ENCODE measurements around the gene UPK1B. TPM values are rescaled to one million over a fixed set of nuclear protein-coding genes. Genes with fewer than 3 reads are reported as not detected.

UPK1B gene
- total RNA-seq, 1 experiment from 2014 or later, result 0.42 TPM

DNA sequence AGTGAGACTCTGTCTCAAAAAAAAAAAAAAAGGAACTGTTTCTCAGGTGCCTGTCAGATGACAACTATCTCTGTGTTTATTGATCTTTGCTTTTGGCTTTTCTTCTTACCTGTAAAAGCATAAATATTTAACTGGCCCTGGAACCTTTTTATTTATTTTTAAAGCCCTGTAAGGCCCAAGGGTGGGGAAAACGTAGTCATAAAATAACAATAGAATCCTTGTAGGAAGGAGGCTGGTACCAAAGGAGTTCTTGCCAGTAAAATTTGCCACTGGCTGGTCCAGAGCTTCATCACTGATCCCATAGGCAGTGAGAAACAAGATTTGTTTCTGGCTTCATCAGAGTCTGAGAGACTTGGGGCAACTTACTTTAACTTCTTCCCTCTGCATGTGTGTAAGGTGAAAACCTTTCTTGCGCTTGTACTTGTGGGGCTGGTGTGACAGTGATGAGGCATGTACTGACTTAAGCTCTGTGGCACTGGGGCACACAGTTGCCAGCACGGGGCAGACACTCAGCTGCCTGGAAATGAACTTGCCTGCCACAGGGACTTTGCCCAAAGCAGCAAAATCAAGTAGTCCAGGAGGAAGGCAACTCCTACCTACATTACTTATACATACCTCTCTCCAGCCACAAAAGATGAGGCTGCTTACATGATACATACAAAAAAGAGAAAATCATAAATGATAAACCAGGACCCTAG is 47.7 kb downstream of the UPK1B start:
- ATAC-seq (no peak), DNase-seq (ENCODE audit: low spot score) (no peak)
- H3K27ac Mint-ChIP-seq, result no peak overlapping the region; the same call in 1 of the 2 replicates
- H3K36me3 Mint-ChIP-seq, result peaks cover 57% of the 10 kb centered on the region
- H3K9me3 Mint-ChIP-seq, result no peaks in the 10 kb centered on the region
- POLR2A ChIA-PET, result no interaction called here
- H3K27me3 Mint-ChIP-seq (ENCODE audit: low read depth), result no peaks in the 10 kb centered on the region
- H3K4me3 Mint-ChIP-seq, result no peak overlapping the region
- CTCF ChIA-PET, result no interaction called here
- H3K4me1 Mint-ChIP-seq, result no peaks in the 10 kb centered on the region
- TF ChIP-seq, protein P1, sequence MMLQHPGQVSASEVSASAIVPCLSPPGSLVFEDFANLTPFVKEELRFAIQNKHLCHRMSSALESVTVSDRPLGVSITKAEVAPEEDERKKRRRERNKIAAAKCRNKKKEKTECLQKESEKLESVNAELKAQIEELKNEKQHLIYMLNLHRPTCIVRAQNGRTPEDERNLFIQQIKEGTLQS (CRISPR knock-in tag; conservative IDR thresholded peaks at IDR 0.05), result no peak
- TF ChIP-seq, protein P2, sequence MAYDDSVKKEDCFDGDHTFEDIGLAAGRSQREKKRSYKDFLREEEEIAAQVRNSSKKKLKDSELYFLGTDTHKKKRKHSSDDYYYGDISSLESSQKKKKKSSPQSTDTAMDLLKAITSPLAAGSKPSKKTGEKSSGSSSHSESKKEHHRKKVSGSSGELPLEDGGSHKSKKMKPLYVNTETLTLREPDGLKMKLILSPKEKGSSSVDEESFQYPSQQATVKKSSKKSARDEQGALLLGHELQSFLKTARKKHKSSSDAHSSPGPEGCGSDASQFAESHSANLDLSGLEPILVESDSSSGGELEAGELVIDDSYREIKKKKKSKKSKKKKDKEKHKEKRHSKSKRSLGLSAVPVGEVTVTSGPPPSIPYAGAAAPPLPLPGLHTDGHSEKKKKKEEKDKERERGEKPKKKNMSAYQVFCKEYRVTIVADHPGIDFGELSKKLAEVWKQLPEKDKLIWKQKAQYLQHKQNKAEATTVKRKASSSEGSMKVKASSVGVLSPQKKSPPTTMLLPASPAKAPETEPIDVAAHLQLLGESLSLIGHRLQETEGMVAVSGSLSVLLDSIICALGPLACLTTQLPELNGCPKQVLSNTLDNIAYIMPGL (CRISPR knock-in tag; IDR thresholded peaks at IDR 0.05), result no peak
- TF ChIP-seq NFE2L1 (CRISPR knock-in tag; IDR thresholded peaks at IDR 0.05) (no peak), TP53 (CRISPR knock-in tag; IDR thresholded peaks at IDR 0.05) (no peak)

DNA sequence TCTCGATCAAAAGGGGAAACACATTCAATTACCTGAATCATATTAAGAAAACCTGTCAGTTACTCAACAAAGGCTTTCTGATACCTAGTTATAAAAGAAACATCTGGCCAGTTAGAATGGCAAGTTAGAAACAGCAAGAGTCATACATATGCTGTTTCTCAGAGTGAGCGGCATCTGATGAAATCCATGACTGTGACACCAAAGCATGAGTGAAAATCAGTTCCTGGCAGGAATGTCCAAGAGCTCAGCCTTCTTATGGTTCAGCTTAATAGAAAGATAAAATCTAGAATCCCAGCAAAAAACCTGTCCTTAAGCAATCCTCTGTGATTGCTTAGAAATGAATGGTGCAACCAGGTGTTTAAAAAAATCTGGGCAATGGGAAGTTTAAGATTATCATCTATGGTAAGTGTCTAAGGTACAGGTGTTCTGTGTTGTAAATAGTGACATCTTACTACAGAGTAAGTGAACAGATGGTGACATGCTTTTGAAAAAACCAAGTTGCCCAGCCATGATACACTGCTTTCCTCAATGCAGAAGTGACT is 48.5 kb downstream of the UPK1B start:
- no peak overlapping the region for H3K27ac Mint-ChIP-seq
- POLR2A ChIA-PET, result no interaction called here
- ATAC-seq, result no peak
- no peak overlapping the region for H3K4me3 Mint-ChIP-seq
- CTCF ChIA-PET, result no interaction called here
- H3K36me3 Mint-ChIP-seq, result peaks cover 62% of the 10 kb centered on the region
- no peaks in the 10 kb centered on the region for H3K27me3 Mint-ChIP-seq (ENCODE audit: low read depth)
- DNase-seq (ENCODE audit: low spot score), result no peak
- H3K9me3 Mint-ChIP-seq, result no peaks in the 10 kb centered on the region
- H3K4me1 Mint-ChIP-seq, result no peaks in the 10 kb centered on the region
- TF ChIP-seq NR2C2 (CRISPR knock-in tag; IDR thresholded peaks at IDR 0.05) (no peak), ZNF219 (CRISPR knock-in tag; IDR thresholded peaks at IDR 0.05; ENCODE audit: borderline replicate concordance) (no peak), KAT7 (CRISPR knock-in tag; IDR thresholded peaks at IDR 0.05; ENCODE audit: borderline replicate concordance) (no peak), SP1 (CRISPR knock-in tag; conservative IDR thresholded peaks at IDR 0.05) (no peak), GTF2I (CRISPR knock-in tag; conservative IDR thresholded peaks at IDR 0.05) (no peak), ESRRA (CRISPR knock-in tag; IDR thresholded peaks at IDR 0.05; ENCODE audit: borderline replicate concordance) (no peak), RORB (CRISPR knock-in tag; IDR thresholded peaks at IDR 0.05) (no peak), FOXP1 (CRISPR knock-in tag; IDR thresholded peaks at IDR 0.05; ENCODE audit: borderline replicate concordance) (no peak), ETV6 (CRISPR knock-in tag; IDR thresholded peaks at IDR 0.05) (no peak), TCF7 (CRISPR knock-in tag; IDR thresholded peaks at IDR 0.05; ENCODE audit: low read depth) (no peak), NFATC4 (CRISPR knock-in tag; IDR thresholded peaks at IDR 0.05) (no peak), NFYB (CRISPR knock-in tag; conservative IDR thresholded peaks at IDR 0.05; ENCODE audit: low read depth) (no peak)
- TF ChIP-seq, protein P3, sequence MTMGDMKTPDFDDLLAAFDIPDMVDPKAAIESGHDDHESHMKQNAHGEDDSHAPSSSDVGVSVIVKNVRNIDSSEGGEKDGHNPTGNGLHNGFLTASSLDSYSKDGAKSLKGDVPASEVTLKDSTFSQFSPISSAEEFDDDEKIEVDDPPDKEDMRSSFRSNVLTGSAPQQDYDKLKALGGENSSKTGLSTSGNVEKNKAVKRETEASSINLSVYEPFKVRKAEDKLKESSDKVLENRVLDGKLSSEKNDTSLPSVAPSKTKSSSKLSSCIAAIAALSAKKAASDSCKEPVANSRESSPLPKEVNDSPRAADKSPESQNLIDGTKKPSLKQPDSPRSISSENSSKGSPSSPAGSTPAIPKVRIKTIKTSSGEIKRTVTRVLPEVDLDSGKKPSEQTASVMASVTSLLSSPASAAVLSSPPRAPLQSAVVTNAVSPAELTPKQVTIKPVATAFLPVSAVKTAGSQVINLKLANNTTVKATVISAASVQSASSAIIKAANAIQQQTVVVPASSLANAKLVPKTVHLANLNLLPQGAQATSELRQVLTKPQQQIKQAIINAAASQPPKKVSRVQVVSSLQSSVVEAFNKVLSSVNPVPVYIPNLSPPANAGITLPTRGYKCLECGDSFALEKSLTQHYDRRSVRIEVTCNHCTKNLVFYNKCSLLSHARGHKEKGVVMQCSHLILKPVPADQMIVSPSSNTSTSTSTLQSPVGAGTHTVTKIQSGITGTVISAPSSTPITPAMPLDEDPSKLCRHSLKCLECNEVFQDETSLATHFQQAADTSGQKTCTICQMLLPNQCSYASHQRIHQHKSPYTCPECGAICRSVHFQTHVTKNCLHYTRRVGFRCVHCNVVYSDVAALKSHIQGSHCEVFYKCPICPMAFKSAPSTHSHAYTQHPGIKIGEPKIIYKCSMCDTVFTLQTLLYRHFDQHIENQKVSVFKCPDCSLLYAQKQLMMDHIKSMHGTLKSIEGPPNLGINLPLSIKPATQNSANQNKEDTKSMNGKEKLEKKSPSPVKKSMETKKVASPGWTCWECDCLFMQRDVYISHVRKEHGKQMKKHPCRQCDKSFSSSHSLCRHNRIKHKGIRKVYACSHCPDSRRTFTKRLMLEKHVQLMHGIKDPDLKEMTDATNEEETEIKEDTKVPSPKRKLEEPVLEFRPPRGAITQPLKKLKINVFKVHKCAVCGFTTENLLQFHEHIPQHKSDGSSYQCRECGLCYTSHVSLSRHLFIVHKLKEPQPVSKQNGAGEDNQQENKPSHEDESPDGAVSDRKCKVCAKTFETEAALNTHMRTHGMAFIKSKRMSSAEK (CRISPR knock-in tag; IDR thresholded peaks at IDR 0.05; ENCODE audit: borderline replicate concordance), result no peak
- TF ChIP-seq, protein P4, sequence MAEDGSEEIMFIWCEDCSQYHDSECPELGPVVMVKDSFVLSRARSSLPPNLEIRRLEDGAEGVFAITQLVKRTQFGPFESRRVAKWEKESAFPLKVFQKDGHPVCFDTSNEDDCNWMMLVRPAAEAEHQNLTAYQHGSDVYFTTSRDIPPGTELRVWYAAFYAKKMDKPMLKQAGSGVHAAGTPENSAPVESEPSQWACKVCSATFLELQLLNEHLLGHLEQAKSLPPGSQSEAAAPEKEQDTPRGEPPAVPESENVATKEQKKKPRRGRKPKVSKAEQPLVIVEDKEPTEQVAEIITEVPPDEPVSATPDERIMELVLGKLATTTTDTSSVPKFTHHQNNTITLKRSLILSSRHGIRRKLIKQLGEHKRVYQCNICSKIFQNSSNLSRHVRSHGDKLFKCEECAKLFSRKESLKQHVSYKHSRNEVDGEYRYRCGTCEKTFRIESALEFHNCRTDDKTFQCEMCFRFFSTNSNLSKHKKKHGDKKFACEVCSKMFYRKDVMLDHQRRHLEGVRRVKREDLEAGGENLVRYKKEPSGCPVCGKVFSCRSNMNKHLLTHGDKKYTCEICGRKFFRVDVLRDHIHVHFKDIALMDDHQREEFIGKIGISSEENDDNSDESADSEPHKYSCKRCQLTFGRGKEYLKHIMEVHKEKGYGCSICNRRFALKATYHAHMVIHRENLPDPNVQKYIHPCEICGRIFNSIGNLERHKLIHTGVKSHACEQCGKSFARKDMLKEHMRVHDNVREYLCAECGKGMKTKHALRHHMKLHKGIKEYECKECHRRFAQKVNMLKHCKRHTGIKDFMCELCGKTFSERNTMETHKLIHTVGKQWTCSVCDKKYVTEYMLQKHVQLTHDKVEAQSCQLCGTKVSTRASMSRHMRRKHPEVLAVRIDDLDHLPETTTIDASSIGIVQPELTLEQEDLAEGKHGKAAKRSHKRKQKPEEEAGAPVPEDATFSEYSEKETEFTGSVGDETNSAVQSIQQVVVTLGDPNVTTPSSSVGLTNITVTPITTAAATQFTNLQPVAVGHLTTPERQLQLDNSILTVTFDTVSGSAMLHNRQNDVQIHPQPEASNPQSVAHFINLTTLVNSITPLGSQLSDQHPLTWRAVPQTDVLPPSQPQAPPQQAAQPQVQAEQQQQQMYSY (CRISPR knock-in tag; IDR thresholded peaks at IDR 0.05), result no peak
- TF ChIP-seq, protein P5, sequence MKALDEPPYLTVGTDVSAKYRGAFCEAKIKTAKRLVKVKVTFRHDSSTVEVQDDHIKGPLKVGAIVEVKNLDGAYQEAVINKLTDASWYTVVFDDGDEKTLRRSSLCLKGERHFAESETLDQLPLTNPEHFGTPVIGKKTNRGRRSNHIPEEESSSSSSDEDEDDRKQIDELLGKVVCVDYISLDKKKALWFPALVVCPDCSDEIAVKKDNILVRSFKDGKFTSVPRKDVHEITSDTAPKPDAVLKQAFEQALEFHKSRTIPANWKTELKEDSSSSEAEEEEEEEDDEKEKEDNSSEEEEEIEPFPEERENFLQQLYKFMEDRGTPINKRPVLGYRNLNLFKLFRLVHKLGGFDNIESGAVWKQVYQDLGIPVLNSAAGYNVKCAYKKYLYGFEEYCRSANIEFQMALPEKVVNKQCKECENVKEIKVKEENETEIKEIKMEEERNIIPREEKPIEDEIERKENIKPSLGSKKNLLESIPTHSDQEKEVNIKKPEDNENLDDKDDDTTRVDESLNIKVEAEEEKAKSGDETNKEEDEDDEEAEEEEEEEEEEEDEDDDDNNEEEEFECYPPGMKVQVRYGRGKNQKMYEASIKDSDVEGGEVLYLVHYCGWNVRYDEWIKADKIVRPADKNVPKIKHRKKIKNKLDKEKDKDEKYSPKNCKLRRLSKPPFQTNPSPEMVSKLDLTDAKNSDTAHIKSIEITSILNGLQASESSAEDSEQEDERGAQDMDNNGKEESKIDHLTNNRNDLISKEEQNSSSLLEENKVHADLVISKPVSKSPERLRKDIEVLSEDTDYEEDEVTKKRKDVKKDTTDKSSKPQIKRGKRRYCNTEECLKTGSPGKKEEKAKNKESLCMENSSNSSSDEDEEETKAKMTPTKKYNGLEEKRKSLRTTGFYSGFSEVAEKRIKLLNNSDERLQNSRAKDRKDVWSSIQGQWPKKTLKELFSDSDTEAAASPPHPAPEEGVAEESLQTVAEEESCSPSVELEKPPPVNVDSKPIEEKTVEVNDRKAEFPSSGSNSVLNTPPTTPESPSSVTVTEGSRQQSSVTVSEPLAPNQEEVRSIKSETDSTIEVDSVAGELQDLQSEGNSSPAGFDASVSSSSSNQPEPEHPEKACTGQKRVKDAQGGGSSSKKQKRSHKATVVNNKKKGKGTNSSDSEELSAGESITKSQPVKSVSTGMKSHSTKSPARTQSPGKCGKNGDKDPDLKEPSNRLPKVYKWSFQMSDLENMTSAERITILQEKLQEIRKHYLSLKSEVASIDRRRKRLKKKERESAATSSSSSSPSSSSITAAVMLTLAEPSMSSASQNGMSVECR (CRISPR knock-in tag; IDR thresholded peaks at IDR 0.05; ENCODE audit: borderline replicate concordance), result no peak

Measured in WTC11 (cell line).